HFFc6 (cell line): Measurements from ENCODE around the gene PDE4D. TPM values are rescaled to one million over a fixed set of nuclear protein-coding genes. Genes with fewer than 3 reads are reported as not detected.

Experiments
- DNase-seq: peaks from one replicate; pipeline ENCODE4 v3.0.0-alpha.2; 2018
- H3K27ac Mint-ChIP-seq: 2 replicates; pipeline ENCODE4 v1.8.0; 2020; ENCODE audit warnings: mild to moderate bottlenecking, mixed read lengths
- H3K27me3 Mint-ChIP-seq: 2 replicates; pipeline ENCODE4 v1.8.0; 2021; ENCODE audit warnings: mild to moderate bottlenecking, moderate library complexity, mixed read lengths; ENCODE audit not compliant: insufficient read depth
- H3K36me3 Mint-ChIP-seq: 2 replicates; pipeline ENCODE4 v1.8.0; 2021; ENCODE audit warnings: low read depth, mixed read lengths
- H3K4me1 Mint-ChIP-seq: 2 replicates; pipeline ENCODE4 v1.8.0; 2020; ENCODE audit warnings: low read depth, mixed read lengths
- H3K4me3 Mint-ChIP-seq: 2 replicates; pipeline ENCODE4 v1.8.0; 2020; ENCODE audit warnings: mild to moderate bottlenecking, moderate library complexity, mixed read lengths
- H3K9me3 Mint-ChIP-seq: 2 replicates; pipeline ENCODE4 v1.8.0; 2020; ENCODE audit warnings: mild to moderate bottlenecking, mixed read lengths
- total RNA-seq, 6 experiments: library from RNA; stranded (reverse); fragmentation: NEBNext Ultra II Directional; extraction: Animal tissue kit (Norgen Biotek cat#: 25700); gene quantifications; 2 replicates in 1 of 6; 3 replicates in 5 of 6; pipeline ENCODE4 v1.2.3, GENCODE V29; 2021
- TF ChIP-seq, protein P1 (sequence below): fragments of 200-600 bp; sonication (generic); IDR thresholded peaks from 2 replicates; pipeline ENCODE4 v1.5.0; 2021; ENCODE audit warnings: antibody characterized with exemption, mild to moderate bottlenecking

The PDE4D gene
- total RNA-seq, 6 experiments from 2014 or later: 1.8 to 7.3 (median 6.2) TPM

DNA sequence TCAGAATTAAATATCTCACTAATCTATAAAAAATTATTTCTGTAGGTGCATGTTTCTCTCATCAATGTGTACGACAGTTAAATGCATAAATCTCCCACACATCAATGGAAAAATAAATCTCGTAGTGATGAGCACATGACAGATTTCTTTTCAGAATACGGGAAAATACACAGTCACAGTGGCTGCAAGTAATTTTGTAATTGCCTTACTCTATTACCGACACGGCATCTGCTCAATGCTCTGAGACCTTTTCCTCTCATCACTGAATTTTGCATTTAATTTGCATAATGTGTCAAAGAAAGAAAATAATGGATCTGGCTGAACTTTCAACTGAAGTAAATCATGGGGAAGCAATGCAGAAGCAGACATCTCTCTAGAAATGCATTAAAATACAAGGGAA, 37.2 kb downstream of the PDE4D start:
- Mint-ChIP-seq H3K4me1 (no peaks in the 10 kb centered on the region), H3K4me3 (no peak overlapping the region), H3K27ac (no peak overlapping the region), H3K9me3 (no peaks in the 10 kb centered on the region), H3K27me3 (no peaks in the 10 kb centered on the region; the same call in none of the 2 replicates), H3K36me3 (no peaks in the 10 kb centered on the region)
- DNase-seq: no peak
- TF ChIP-seq, protein P1, sequence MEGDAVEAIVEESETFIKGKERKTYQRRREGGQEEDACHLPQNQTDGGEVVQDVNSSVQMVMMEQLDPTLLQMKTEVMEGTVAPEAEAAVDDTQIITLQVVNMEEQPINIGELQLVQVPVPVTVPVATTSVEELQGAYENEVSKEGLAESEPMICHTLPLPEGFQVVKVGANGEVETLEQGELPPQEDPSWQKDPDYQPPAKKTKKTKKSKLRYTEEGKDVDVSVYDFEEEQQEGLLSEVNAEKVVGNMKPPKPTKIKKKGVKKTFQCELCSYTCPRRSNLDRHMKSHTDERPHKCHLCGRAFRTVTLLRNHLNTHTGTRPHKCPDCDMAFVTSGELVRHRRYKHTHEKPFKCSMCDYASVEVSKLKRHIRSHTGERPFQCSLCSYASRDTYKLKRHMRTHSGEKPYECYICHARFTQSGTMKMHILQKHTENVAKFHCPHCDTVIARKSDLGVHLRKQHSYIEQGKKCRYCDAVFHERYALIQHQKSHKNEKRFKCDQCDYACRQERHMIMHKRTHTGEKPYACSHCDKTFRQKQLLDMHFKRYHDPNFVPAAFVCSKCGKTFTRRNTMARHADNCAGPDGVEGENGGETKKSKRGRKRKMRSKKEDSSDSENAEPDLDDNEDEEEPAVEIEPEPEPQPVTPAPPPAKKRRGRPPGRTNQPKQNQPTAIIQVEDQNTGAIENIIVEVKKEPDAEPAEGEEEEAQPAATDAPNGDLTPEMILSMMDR: no peak

DNA sequence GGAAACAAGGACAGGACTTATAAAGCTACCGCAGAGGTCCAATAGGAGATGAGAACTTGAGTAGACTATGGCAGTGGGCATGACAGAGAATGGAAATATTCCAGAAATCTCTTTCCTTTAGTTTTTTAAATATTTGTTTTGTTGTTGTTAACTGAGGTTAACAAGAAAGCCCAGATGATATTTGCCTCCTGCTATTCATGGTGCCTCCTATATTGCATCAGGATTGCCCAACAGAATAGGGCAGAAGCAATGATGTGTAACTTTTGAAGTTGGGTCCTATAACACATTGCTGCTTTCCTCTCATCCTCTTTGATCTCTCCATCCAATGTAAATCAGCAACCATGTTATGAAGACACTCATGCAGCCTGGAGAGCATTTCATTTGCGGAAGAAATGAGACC, 42.8 kb downstream of the PDE4D start:
- no peaks in the 10 kb centered on the region for H3K9me3 Mint-ChIP-seq
- H3K4me1 Mint-ChIP-seq: peaks cover 5% of the 10 kb centered on the region; the same call in 1 of the 2 replicates
- TF ChIP-seq, protein P1: no peak
- H3K4me3 Mint-ChIP-seq: no peak overlapping the region
- no peaks in the 10 kb centered on the region for H3K36me3 Mint-ChIP-seq
- DNase-seq: no peak
- H3K27ac Mint-ChIP-seq: no peak overlapping the region
- peaks cover 3% of the 10 kb centered on the region; the same call in 1 of the 2 replicates for H3K27me3 Mint-ChIP-seq

DNA sequence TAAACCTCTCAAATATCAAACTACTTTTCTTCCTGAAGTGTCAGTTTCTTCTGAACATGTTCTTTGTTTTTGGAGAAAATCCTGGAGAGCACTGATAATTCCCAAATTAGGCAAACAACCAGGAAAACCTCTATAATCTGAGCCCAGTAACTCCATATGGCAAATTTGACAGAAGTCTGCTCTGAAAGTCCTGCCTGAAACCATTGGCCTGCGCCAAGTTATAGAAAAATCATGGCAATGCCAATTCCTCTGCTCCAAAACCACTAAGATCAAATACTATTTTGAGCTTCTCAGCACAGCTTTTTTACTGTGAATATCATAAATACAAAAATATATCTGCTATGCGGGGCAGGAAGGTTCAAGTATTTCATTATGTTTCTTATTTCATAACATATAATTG, 45.9 kb downstream of the PDE4D start:
- DNase-seq: no peak
- peaks cover 18% of the 10 kb centered on the region for H3K4me1 Mint-ChIP-seq
- H3K27ac Mint-ChIP-seq: no peak overlapping the region
- H3K4me3 Mint-ChIP-seq: no peak overlapping the region
- H3K27me3 Mint-ChIP-seq: peaks cover 5% of the 10 kb centered on the region; the same call in 1 of the 2 replicates
- TF ChIP-seq, protein P1: no peak
- no peaks in the 10 kb centered on the region for H3K36me3 Mint-ChIP-seq
- no peaks in the 10 kb centered on the region for H3K9me3 Mint-ChIP-seq

DNA sequence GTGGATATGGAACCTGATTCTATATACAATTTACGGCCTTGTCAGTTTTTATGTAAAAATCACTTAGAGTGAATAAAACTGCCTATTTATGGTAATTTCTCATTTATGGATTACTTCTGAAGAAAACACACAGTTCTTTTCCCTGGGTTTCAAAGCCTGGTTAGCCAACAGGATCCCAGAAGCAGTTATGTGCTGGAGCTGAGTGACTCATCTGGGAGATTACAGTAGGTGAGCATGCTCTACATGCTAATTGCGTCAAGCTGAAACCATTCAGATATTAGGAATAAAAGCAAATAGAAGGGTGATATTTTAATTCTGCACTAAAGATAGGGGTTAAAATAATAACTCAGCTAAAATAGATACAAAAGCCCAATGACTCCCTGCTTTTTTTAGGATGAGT, 47.8 kb downstream of the PDE4D start:
- TF ChIP-seq, protein P1: no peak
- no peaks in the 10 kb centered on the region for H3K9me3 Mint-ChIP-seq
- no peak overlapping the region for H3K4me3 Mint-ChIP-seq
- H3K4me1 Mint-ChIP-seq: peaks cover 33% of the 10 kb centered on the region
- no peaks in the 10 kb centered on the region for H3K36me3 Mint-ChIP-seq
- H3K27me3 Mint-ChIP-seq: peaks cover 5% of the 10 kb centered on the region
- DNase-seq: no peak
- H3K27ac Mint-ChIP-seq: no peak overlapping the region

DNA sequence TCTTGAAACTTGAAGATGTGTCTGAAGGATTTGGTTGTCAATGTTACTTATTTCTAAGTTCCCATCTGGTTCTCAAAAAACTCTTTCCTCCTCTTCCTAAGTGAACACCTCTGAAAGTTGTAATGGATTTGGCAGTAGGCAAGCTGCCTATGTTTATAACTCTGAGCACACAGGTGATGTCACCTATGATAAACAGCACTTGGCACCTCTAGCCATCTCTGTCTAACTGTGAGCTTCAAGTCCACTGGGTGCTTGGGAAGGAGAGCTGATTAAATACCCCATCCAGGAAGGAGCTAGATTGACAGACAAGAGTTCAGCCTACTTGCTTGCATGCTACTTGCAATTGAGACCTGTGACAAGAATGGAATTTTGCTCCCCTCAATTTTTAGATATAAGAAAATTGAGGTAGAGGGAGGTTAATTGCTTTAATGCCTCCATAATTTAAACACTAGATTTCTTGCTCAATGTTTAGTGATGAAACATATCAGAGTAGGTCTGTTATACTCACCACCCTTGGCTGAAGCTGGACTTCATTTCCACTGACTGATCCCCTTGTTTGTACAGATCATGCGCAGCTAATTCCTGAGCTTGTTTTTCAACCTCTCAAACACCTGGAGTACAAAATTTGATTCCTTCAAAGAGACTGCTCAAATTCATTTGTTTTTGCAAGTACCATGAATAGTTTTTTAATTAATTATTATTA, 49.9 kb downstream of the PDE4D start:
- TF ChIP-seq, protein P1: no peak
- no peak for DNase-seq
- peaks cover 2% of the 10 kb centered on the region for H3K27me3 Mint-ChIP-seq

More for the DNA sequence above, 49.9 kb downstream of the PDE4D start:
- Mint-ChIP-seq H3K27ac (no peak overlapping the region), H3K9me3 (no peaks in the 10 kb centered on the region), H3K36me3 (no peaks in the 10 kb centered on the region), H3K4me3 (no peak overlapping the region), H3K4me1 (peaks cover 48% of the 10 kb centered on the region)
